CD4-positive, alpha-beta memory T cell (primary cell): ENCODE data around the gene BAIAP3. TPM values are rescaled to one million over a fixed set of nuclear protein-coding genes. Genes with fewer than 3 reads are reported as not detected.

ENCODE experiments used
- polyA plus RNA-seq, 2 donors: library from polyadenylated mRNA; unstranded; fragments of 300-500 nt; fragmentation: Illumina TruSeq; gene quantifications; one replicate each; pipeline ENCODE4 v1.2.3, GENCODE V29; 2021
- total RNA-seq, 2 experiments: library from RNA; stranded (reverse); gene quantifications; one replicate each; pipeline ENCODE4 v1.2.3, GENCODE V29; 2021

The BAIAP3 gene
- total and polyA plus RNA-seq, 4 experiments from 2014 or later: 1.0 to 19.7 (median 12.5) TPM

Other genes with a start within 250 kb of the BAIAP3 start
- gene C1QTNF8, start 237.4 kb upstream of the BAIAP3 start, total RNA-seq: not detected
- not detected for gene C1QTNF8, start 237.4 kb upstream of the BAIAP3 start, polyA plus RNA-seq
- gene CACNA1H, start 180.5 kb upstream of the BAIAP3 start, total RNA-seq: 1 to 10 TPM; 2.0 to 2.1 TPM
- under 1 TPM; 0.48 to 0.99 TPM for gene CACNA1H, start 180.5 kb upstream of the BAIAP3 start, polyA plus RNA-seq
- not detected for gene TPSG1, start 108.4 kb upstream of the BAIAP3 start, total RNA-seq
- not detected for gene TPSG1, start 108.4 kb upstream of the BAIAP3 start, polyA plus RNA-seq
- gene TPSB2, start 103.5 kb upstream of the BAIAP3 start, total RNA-seq: not detected
- not detected for gene TPSB2, start 103.5 kb upstream of the BAIAP3 start, polyA plus RNA-seq
- not detected for gene TPSAB1, start 92.9 kb upstream of the BAIAP3 start, total RNA-seq
- not detected for gene TPSAB1, start 92.9 kb upstream of the BAIAP3 start, polyA plus RNA-seq
- not detected for gene TPSD1, start 77.6 kb upstream of the BAIAP3 start, total RNA-seq
- not detected for gene TPSD1, start 77.6 kb upstream of the BAIAP3 start, polyA plus RNA-seq
- gene UBE2I, start 24.0 kb upstream of the BAIAP3 start, total RNA-seq: 100 to 1,000 TPM; 170 to 177 TPM
- gene UBE2I, start 24.0 kb upstream of the BAIAP3 start, polyA plus RNA-seq: 100 to 1,000 TPM; 100 to 106 TPM
- gene TSR3, start 18.2 kb downstream of the BAIAP3 start, total RNA-seq: 10 to 100 TPM; 38.1 to 40.3 TPM
- gene TSR3, start 18.2 kb downstream of the BAIAP3 start, polyA plus RNA-seq: 100 to 1,000 TPM in 1 of 2 donors, 10 to 100 TPM in 1; 99.0 to 116 TPM
- 10 to 100 TPM; 58.7 to 61.5 TPM for gene GNPTG, start 18.3 kb downstream of the BAIAP3 start, total RNA-seq
- 10 to 100 TPM; 51.8 to 53.7 TPM for gene GNPTG, start 18.3 kb downstream of the BAIAP3 start, polyA plus RNA-seq
- 100 to 1,000 TPM; 110 to 122 TPM for gene UNKL, start 81.1 kb downstream of the BAIAP3 start, total RNA-seq
- gene UNKL, start 81.1 kb downstream of the BAIAP3 start, polyA plus RNA-seq: 1 to 10 TPM; 1.3 to 9.1 TPM
- gene UQCC4, start 87.1 kb downstream of the BAIAP3 start, total RNA-seq: 1 to 10 TPM; 7.8 to 9.2 TPM
- gene UQCC4, start 87.1 kb downstream of the BAIAP3 start, polyA plus RNA-seq: 10 to 100 TPM; 33.2 to 44.1 TPM
- under 1 TPM; 0.49 to 0.50 TPM for gene PERCC1, start 97.4 kb downstream of the BAIAP3 start, total RNA-seq
- not detected for gene PERCC1, start 97.4 kb downstream of the BAIAP3 start, polyA plus RNA-seq
- 10 to 100 TPM; 12.1 to 14.7 TPM for gene CCDC154, start 110.9 kb downstream of the BAIAP3 start, total RNA-seq
- under 1 TPM in 1 of 2 donors, not detected in 1; 0.13 TPM for gene CCDC154, start 110.9 kb downstream of the BAIAP3 start, polyA plus RNA-seq
- 100 to 1,000 TPM; 105 to 111 TPM for gene CLCN7, start 141.4 kb downstream of the BAIAP3 start, total RNA-seq
- 10 to 100 TPM; 18.1 to 29.6 TPM for gene CLCN7, start 141.4 kb downstream of the BAIAP3 start, polyA plus RNA-seq
- not detected for gene PTX4, start 155.3 kb downstream of the BAIAP3 start, total RNA-seq
- gene PTX4, start 155.3 kb downstream of the BAIAP3 start, polyA plus RNA-seq: not detected
- gene TELO2, start 159.7 kb downstream of the BAIAP3 start, total RNA-seq: 10 to 100 TPM; 55.3 to 56.0 TPM
- 10 to 100 TPM; 11.3 to 14.5 TPM for gene TELO2, start 159.7 kb downstream of the BAIAP3 start, polyA plus RNA-seq
- 100 to 1,000 TPM; 124 to 125 TPM for gene TMEM204, start 200.0 kb downstream of the BAIAP3 start, total RNA-seq
- 10 to 100 TPM; 95.9 to 97.1 TPM for gene TMEM204, start 200.0 kb downstream of the BAIAP3 start, polyA plus RNA-seq